ENCODE data around the gene STXBP2. TPM values are rescaled to one million over a fixed set of nuclear protein-coding genes. Genes with fewer than 3 reads are reported as not detected.

Gene STXBP2
- total RNA-seq, 4 donors from 2014 or later, result 20.2 to 62.7 (median 27.0) TPM

GRCh38 chr19:7623725-7624603 is 12.9 kb upstream of the STXBP2 start:
- no peak for TF ChIP-seq CTCF (IDR thresholded peaks at IDR 0.05; ENCODE audit: low read depth)

- TF ChIP-seq CTCF (IDR thresholded peaks at IDR 0.05; ENCODE audit: low read depth), result no peak
Observed at GRCh38 chr19:7624810-7625209, 12.1 kb upstream of the STXBP2 start.

GRCh38 chr19:7625763-7626372 is 11.0 kb upstream of the STXBP2 start:
- no peak for TF ChIP-seq CTCF (IDR thresholded peaks at IDR 0.05; ENCODE audit: low read depth)

GRCh38 chr19:7627166-7627565 is 9.7 kb upstream of the STXBP2 start:
- TF ChIP-seq CTCF (IDR thresholded peaks at IDR 0.05; ENCODE audit: low read depth), result no peak

- TF ChIP-seq CTCF (IDR thresholded peaks at IDR 0.05; ENCODE audit: low read depth), result no peak
Observed at GRCh38 chr19:7628589-7629311, 8.2 kb upstream of the STXBP2 start.

GRCh38 chr19:7629347-7630054 is 7.4 kb upstream of the STXBP2 start, which contains the start of the genes PET100 and XAB2:
PET100 (plus strand) TSS chr19:7629793; CDS start chr19:7629834, 41 bp downstream.
XAB2 (minus strand) TSS chr19:7629545; CDS start chr19:7629527, 18 bp downstream.
- no peak for TF ChIP-seq CTCF (IDR thresholded peaks at IDR 0.05; ENCODE audit: low read depth)
